Dermis blood vessel endothelial cell (primary cell): Measurements from ENCODE around the gene AFM. TPM values are rescaled to one million over a fixed set of nuclear protein-coding genes. Genes with fewer than 3 reads are reported as not detected.
"Not testable (repeated sequence)": the region's sequence is repeated elsewhere in the genome, so short reads cannot be mapped to it uniquely, and the experiment has no call there.

Experiments
- DNase-seq: peaks from one replicate; pipeline ENCODE4 v3.0.0; 2010
- total RNA-seq: library from RNA; depleted of rRNA; stranded (reverse); fragments of >200 nt; gene quantifications from 2 replicates; pipeline ENCODE4 v1.2.3, GENCODE V29; 2014

The AFM gene
- total RNA-seq, 1 donor from 2014 or later: not detected

DNA sequence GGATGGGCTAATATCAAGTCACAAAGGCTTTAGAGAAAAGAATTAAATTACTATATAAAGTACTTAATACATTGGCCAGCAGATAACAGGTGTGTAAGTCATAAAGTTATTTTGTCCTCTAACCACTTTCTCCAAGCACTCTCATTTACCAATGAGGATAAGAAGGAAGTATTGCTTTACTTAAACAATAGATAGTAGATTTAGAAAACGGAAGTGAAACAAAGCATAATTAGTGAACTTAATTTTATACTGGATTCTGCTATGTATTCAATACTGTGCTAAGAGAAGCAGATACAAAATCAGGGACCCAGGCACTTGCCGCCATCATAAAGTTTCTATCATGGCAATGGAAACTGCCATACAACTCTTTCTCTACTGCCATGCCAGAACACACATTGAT lies 24.0 kb downstream of the AFM start:
- DNase-seq: no peak

- DNase-seq: no peak
Observed at GRCh38 chr4:73507541-73507940, 26.0 kb downstream of the AFM start.

- DNase-seq: no peak
Observed at GRCh38 chr4:73508651-73509050, 27.1 kb downstream of the AFM start.

- no peak for DNase-seq
Observed at GRCh38 chr4:73518340-73518739, 36.8 kb downstream of the AFM start.

- DNase-seq: no peak
Observed at GRCh38 chr4:73520821-73521220, 39.3 kb downstream of the AFM start.

DNA sequence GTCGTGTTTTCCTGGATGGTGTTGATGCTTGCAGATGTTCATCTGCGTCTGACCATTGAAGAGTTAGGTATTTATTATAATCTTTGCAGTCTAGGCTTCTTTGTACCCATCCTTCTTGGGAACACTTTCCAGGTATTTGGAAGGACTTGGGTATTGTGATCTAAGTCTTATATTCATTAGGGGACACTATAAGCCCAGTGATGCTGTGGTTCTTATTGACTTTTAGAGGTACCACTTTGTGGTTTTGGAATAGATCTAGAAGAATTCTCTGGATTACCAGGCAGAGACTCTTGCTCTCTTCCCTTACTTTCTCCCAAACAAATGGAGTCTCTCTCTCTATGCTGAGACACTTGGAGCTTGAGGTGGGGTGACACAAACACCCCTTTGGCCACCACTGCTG lies 41.6 kb downstream of the AFM start:
- DNase-seq: no peak

DNA sequence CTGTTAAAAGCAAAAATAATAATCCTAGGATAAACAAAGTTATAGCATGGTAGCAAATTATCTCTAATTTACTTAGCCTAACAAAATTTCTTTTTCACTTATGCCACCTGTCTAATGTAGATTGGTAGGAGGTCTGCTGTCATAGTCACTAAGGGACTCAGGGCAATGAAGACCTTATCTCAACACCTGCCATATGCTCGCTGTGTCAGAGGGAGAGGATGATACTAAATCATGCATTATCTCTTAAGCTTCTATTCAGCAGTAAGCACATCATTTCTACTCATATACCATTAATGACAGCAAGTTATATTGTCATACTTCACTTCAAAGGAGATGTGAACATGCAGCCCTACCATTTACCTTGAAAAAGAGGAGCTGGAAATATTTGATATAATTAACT lies 44.1 kb downstream of the AFM start:
- no peak for DNase-seq

- no peak for DNase-seq
Observed at GRCh38 chr4:73527196-73527595, 45.7 kb downstream of the AFM start.

- no peak for DNase-seq
Observed at GRCh38 chr4:73528171-73528570, 46.6 kb downstream of the AFM start.

- no peak for DNase-seq
Observed at GRCh38 chr4:73533515-73534422, 52.2 kb downstream of the AFM start.

GRCh38 chr4:73538162-73538561 lies 56.6 kb downstream of the AFM start:
- DNase-seq: no peak

DNA sequence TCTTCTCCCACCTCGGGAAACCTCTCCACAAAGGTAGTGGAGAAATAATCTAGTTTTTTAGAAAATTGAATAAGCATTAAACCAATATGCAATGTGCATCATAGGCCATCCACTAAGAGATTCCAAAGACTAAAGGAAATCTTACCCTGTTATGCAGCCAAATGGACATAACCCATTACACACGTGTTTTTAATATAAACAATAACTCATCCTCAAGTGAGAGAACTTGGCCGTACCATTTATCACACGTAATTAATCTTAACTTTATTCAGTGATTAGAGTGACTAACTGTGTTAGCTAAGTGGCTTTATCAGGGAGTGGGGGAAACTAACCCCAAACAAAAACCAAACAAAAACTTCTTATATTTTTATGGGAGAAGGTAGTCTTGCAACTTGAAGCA lies 57.8 kb downstream of the AFM start:
- no peak for DNase-seq

GRCh38 chr4:73540826-73541225 lies 59.3 kb downstream of the AFM start:
- DNase-seq: no peak

DNA sequence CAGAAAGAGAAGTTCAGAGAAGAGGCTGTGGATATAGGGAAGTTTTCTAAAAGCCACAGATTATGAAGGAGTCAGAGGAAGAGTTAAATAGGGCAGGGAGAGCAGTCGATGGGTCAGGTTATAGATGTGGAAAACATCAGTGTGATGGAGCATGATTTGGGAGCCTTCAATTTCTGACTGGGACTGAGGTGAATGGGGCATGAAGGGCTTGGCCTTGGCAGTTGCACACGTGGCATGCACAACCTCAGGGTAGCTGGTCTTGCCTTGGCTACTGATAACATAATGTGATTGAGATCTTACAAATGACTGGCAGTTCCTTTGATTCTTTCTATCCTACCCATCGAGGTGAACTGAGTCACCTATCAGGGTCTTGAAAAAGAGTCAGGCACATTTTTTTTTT lies 59.7 kb downstream of the AFM start:
- DNase-seq: no peak

- DNase-seq: no peak
Observed at GRCh38 chr4:73544620-73545019, 63.1 kb downstream of the AFM start.

GRCh38 chr4:73550865-73551264 lies 69.3 kb downstream of the AFM start:
- DNase-seq: not testable (repeated sequence)

Other genes starting within 250 kb of the AFM start
- 56.0 and 90.3 TPM in 2 replicates for gene ANKRD17, start 222.9 kb upstream of the AFM start, total RNA-seq
- 0.19 TPM in 1 of 2 replicates, not detected in the other for gene ALB, start 77.5 kb upstream of the AFM start, total RNA-seq
- not detected in 2 replicates for gene AFP, start 45.5 kb upstream of the AFM start, total RNA-seq
- gene RASSF6, start 138.7 kb downstream of the AFM start, total RNA-seq: under 0.01 and 0.23 TPM in 2 replicates